Epithelial cell of prostate (primary cell): Measurements from ENCODE around the gene VPS13D.
"Not testable (repeated sequence)": the region's sequence is repeated elsewhere in the genome, so short reads cannot be mapped to it uniquely, and the experiment has no call there.

Source experiments
- DNase-seq: peaks from one replicate; pipeline ENCODE4 v3.0.0-alpha.2; 2011; ENCODE audit warnings: low read depth, low spot score
- H3K27ac ChIP-seq: fragments of 450-650 bp; 2 replicates; pipeline ENCODE4 v1.5.1; 2017; ENCODE audit warnings: mild to moderate bottlenecking

VPS13D gene

GRCh38 chr1:12519693-12520364 lies 290.0 kb downstream of the VPS13D start:
- no peak overlapping the region for H3K27ac ChIP-seq
- DNase-seq = no peak

GRCh38 chr1:12521096-12521495 lies 291.3 kb downstream of the VPS13D start:
- H3K27ac ChIP-seq = no peak overlapping the region
- DNase-seq = no peak

GRCh38 chr1:12522780-12523179 lies 292.9 kb downstream of the VPS13D start:
- not testable (repeated sequence) for DNase-seq, H3K27ac ChIP-seq

GRCh38 chr1:12524266-12524665 lies 294.4 kb downstream of the VPS13D start:
- H3K27ac ChIP-seq = no peak overlapping the region
- no peak for DNase-seq

GRCh38 chr1:12525311-12526181 lies 295.7 kb downstream of the VPS13D start:
- DNase-seq = no peak
- no peak overlapping the region for H3K27ac ChIP-seq

- no peak for DNase-seq
- no peak overlapping the region for H3K27ac ChIP-seq
Measured at GRCh38 chr1:12527564-12527963, 297.7 kb downstream of the VPS13D start.

- no peak for DNase-seq
- H3K27ac ChIP-seq = no peak overlapping the region
Measured at GRCh38 chr1:12528021-12528852, 298.4 kb downstream of the VPS13D start.

- DNase-seq = no peak
- no peak overlapping the region for H3K27ac ChIP-seq
Measured at GRCh38 chr1:12529640-12530174, 299.9 kb downstream of the VPS13D start.

GRCh38 chr1:12530462-12531178 lies 300.8 kb downstream of the VPS13D start:
- no peak overlapping the region for H3K27ac ChIP-seq
- no peak for DNase-seq

- H3K27ac ChIP-seq = no peak overlapping the region
Measured at GRCh38 chr1:12531179-12531499, 301.3 kb downstream of the VPS13D start.

GRCh38 chr1:12532405-12533315 lies 302.8 kb downstream of the VPS13D start:
- DNase-seq = no peak
- H3K27ac ChIP-seq = no peak overlapping the region

More at GRCh38 chr1:12531179-12531499, 301.3 kb downstream of the VPS13D start:
- no peak for DNase-seq

GRCh38 chr1:12536023-12536639 lies 306.3 kb downstream of the VPS13D start:
- H3K27ac ChIP-seq = no peak overlapping the region
- no peak for DNase-seq

- H3K27ac ChIP-seq = no peak overlapping the region
- no peak for DNase-seq
Measured at GRCh38 chr1:12537294-12537693, 307.5 kb downstream of the VPS13D start.

GRCh38 chr1:12537906-12538461 lies 308.2 kb downstream of the VPS13D start:
- no peak overlapping the region for H3K27ac ChIP-seq
- no peak for DNase-seq

- not testable (repeated sequence) for DNase-seq, H3K27ac ChIP-seq
Measured at GRCh38 chr1:12538536-12538935, 308.7 kb downstream of the VPS13D start.

- no peak for DNase-seq
- no peak overlapping the region for H3K27ac ChIP-seq
Measured at GRCh38 chr1:12539320-12539704, 309.5 kb downstream of the VPS13D start.

- no peak overlapping the region for H3K27ac ChIP-seq
- DNase-seq = no peak
Measured at GRCh38 chr1:12539705-12540579, 310.1 kb downstream of the VPS13D start.
